Lung (tissue), 12 donors: ENCODE measurements around the gene SLC12A7. TPM values are rescaled to one million over a fixed set of nuclear protein-coding genes. Genes with fewer than 3 reads are reported as not detected.

ENCODE experiments used
- ATAC-seq: fragments of 200-7000 bp; cut with Tn5 transposase; one replicate; pipeline ENCODE4 v1.9.1; 2020; ENCODE audit warnings: moderate number of reproducible peaks; ENCODE audit not compliant: insufficient read depth, low FRiP score
- DNase-seq, 3 donors: peaks; one replicate each; pipeline ENCODE4 v3.0.0-alpha.2; 2013 to 2017
- H3K27ac ChIP-seq, 2 donors: one replicate each; pipeline ENCODE4 v1.5.1; 2013; ENCODE audit warnings: mild to moderate bottlenecking in 2 of 2, moderate library complexity in 2 of 2, control low read depth in 1 of 2, inconsistent platforms in 1 of 2, low read depth in 1 of 2, low read length in 1 of 2
- H3K27me3 ChIP-seq, 3 donors: one replicate each; pipeline ENCODE4 v1.5.1; 2013; ENCODE audit warnings: low read length in 2 of 3; ENCODE audit not compliant: control insufficient read depth in 3 of 3, insufficient read depth in 3 of 3
- H3K36me3 ChIP-seq, 4 donors: one replicate each; pipeline ENCODE4 v1.5.1; 2013; ENCODE audit warnings: low read length in 4 of 4, mild to moderate bottlenecking in 1 of 4, moderate library complexity in 1 of 4; ENCODE audit not compliant: control insufficient read depth in 4 of 4, insufficient read depth in 4 of 4
- H3K4me1 ChIP-seq, 5 donors: one replicate each; pipeline ENCODE4 v1.5.1; 2013; ENCODE audit warnings: low read length in 5 of 5, mild to moderate bottlenecking in 2 of 5, moderate library complexity in 1 of 5; ENCODE audit not compliant: control insufficient read depth in 5 of 5, insufficient read depth in 5 of 5
- H3K4me3 ChIP-seq: one replicate; pipeline ENCODE4 v1.5.1; 2013; ENCODE audit warnings: mild to moderate bottlenecking, control low read depth, moderate library complexity
- H3K9ac ChIP-seq, 2 donors: one replicate each; pipeline ENCODE4 v1.5.1; 2013; ENCODE audit warnings: low read length in 2 of 2, control low read depth in 1 of 2; ENCODE audit not compliant: insufficient read depth in 1 of 2
- H3K9me3 ChIP-seq, 4 donors: one replicate each; pipeline ENCODE4 v1.5.1; 2013; ENCODE audit warnings: low read length in 3 of 4, mild to moderate bottlenecking in 1 of 4, moderate library complexity in 1 of 4; ENCODE audit not compliant: control insufficient read depth in 4 of 4, insufficient read depth in 3 of 4
- CTCF ChIP-seq: IDR thresholded peaks from 2 replicates; pipeline ENCODE4 v1.5.1; 2012; ENCODE audit warnings: mild to moderate bottlenecking; ENCODE audit errors: control extremely low read depth, extremely low read depth
- WGBS, 2 donors: extraction: QIAGEN DNeasy Blood & Tissue Kit; methylation state at CpG; one replicate each; pipeline ENCODE4 v1.1.7; 2013; 5-methylcytosine and 5-hydroxymethylcytosine counted together
- polyA plus RNA-seq, 2 donors: library from polyadenylated mRNA; stranded (reverse); fragments of 200-250 nt; gene quantifications; one replicate each; pipeline ENCODE4 v1.2.1, GENCODE V29; 2013
- total RNA-seq, 2 donors: library from RNA; depleted of rRNA in 1 of 2; stranded (reverse); fragments of >200 nt in 1 of 2; gene quantifications; one replicate each; pipeline ENCODE4 v1.2.1, GENCODE V29; 2014 to 2021
- donor health status: control.
- donor health status: control.
- donor health status: Bipolar disorder and iron deficiency.
- donor health status: healthy.
- donor health status: DM: yes; HTN: yes; CAD: no.

The SLC12A7 gene
- total and polyA plus RNA-seq, 4 donors: 14.8 to 50.4 (median 39.8) TPM

GRCh38 chr5:1095990-1096363 lies 15.9 kb downstream of the SLC12A7 start:
- TF ChIP-seq CTCF: no peak
- WGBS, 2 donors: 90 to 92% methylated on average over 11 of the region's 11 CpGs
- Histone ChIP-seq H3K4me3 (no peak overlapping the region), H3K9me3 (no peaks in the 10 kb centered on the region), H3K9ac (no peak overlapping the region), H3K4me1 (peaks cover 0 to 36% (median 12%) of the 10 kb centered on the region in 5 donors), H3K27ac (no peak overlapping the region), H3K36me3 (peaks cover 0 to 38% (median 6%) of the 10 kb centered on the region in 4 donors), H3K27me3 (no peaks in the 10 kb centered on the region)
- ATAC-seq (no peak), DNase-seq (no peak)

- Histone ChIP-seq H3K9ac (no peak overlapping the region), H3K9me3 (no peaks in the 10 kb centered on the region), H3K27ac (no peak overlapping the region), H3K4me1 (peaks cover 0 to 31% (median 14%) of the 10 kb centered on the region in 5 donors), H3K27me3 (no peaks in the 10 kb centered on the region), H3K36me3 (peaks cover 0 to 41% (median 6%) of the 10 kb centered on the region in 4 donors), H3K4me3 (no peak overlapping the region)
- TF ChIP-seq CTCF: no peak
- 91 to 93% methylated on average over 22 of the region's 22 CpGs for WGBS, 2 donors
- DNase-seq (no peak), ATAC-seq (no peak)
Observed at GRCh38 chr5:1095302-1095989, 16.4 kb downstream of the SLC12A7 start.

DNA sequence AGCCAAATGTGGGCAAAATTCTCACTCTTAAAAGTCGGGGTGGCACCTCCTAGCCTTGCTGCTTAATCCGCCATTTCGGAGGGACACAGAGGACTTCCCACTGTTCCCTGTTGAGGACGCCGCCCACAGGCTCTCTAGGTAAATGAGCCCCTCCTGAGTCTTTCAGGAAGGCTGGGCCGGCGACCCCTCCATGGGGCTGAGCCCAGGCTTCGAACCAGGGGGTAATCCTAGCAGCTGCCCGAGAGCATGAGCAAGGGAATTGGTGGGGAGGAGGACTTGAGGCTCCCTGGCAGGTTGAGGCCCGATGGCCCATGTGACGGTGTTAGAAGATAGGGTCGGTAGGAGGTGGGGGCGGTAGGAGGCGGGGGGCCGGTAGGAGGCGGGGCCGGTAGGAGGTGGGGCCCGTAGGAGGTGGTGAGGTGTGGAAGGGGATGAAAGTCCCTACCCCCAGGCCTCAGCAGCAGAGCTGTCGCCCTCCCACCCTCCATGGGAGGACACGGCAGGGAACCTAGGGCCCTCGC lies 17.1 kb downstream of the SLC12A7 start:
- Histone ChIP-seq H3K27ac (no peak overlapping the region), H3K36me3 (peaks cover 0 to 46% (median 6%) of the 10 kb centered on the region in 4 donors), H3K9ac (no peak overlapping the region), H3K9me3 (no peaks in the 10 kb centered on the region), H3K4me1 (peaks cover 4 to 24% (median 14%) of the 10 kb centered on the region in 5 donors), H3K27me3 (no peaks in the 10 kb centered on the region), H3K4me3 (no peak overlapping the region)
- DNase-seq (no peak), ATAC-seq (no peak)
- WGBS, 2 donors: 92 to 94% methylated on average over 20 of the region's 21 CpGs
- TF ChIP-seq CTCF: no peak
